ENCODE data around the gene TENM4. TPM values are rescaled to one million over a fixed set of nuclear protein-coding genes. Genes with fewer than 3 reads are reported as not detected.

Gene TENM4
- total and polyA plus RNA-seq, 2 of the 8 experiments (the other 6 are each of a cell fraction or from before 2014, with no cell fraction given): 3.5 to 7.2 TPM

GRCh38 chr11:78638704-78639380, 802.0 kb downstream of the TENM4 start:
- Histone ChIP-seq H3K36me3 (ENCODE audit: control insufficient read depth in 2 of 4, insufficient read depth in 4 of 4, low read length in 3 of 4) (no peaks in the 10 kb centered on the region), H3K23ac (ENCODE audit: insufficient read length) (no peak overlapping the region), H4K8ac (ENCODE audit: extremely low read depth, insufficient read depth, low read length) (no peak overlapping the region), H3K4me3 (ENCODE audit: extremely low read depth in 1 of 4, insufficient read depth in 2 of 4, low read depth in 3 of 4, low read length in 4 of 4) (no peak overlapping the region), H2BK120ac (replicated peaks; ENCODE audit: low read depth, low read length) (no peak overlapping the region), H3K79me2 (ENCODE audit: control insufficient read depth in 1 of 2, insufficient read depth in 2 of 2, low read length in 2 of 2) (no peaks in the 10 kb centered on the region), H2BK15ac (ENCODE audit: low read length) (no peak overlapping the region), H3K4me2 (ENCODE audit: insufficient read depth in 1 of 2, low read depth in 2 of 2, low read length in 2 of 2) (no peak overlapping the region), H4K91ac (replicated peaks; ENCODE audit: insufficient read length, low read length) (no peak overlapping the region), H2BK20ac (ENCODE audit: low read length) (no peak overlapping the region), H2BK12ac (ENCODE audit: low read depth, low read length) (no peak overlapping the region), H3K9me3 (ENCODE audit: insufficient read depth in 2 of 2, low read depth in 1 of 2, low read length in 1 of 2) (peaks cover 0 to 8% of the 10 kb centered on the region in 2 experiments; a peak in 1 of 4 replicates), H4K5ac (ENCODE audit: insufficient read length, low read depth, low read length) (no peak overlapping the region), H3K9ac (replicated peaks in 1 of 4; ENCODE audit: extremely low read depth in 1 of 4, low read depth in 3 of 4, low read length in 3 of 4) (no peak overlapping the region), H3K18ac (ENCODE audit: extremely low read depth, low read length) (no peak overlapping the region), H3K27ac (ENCODE audit: low read depth, low read length) (no peak overlapping the region), H2BK5ac (ENCODE audit: low read depth, low read length) (no peak overlapping the region), H2AK5ac (ENCODE audit: low read depth, low read length) (no peak overlapping the region), H3K56ac (replicated peaks; ENCODE audit: insufficient read length, low read depth, low read length) (no peak overlapping the region), H3K23me2 (ENCODE audit: low read depth, low read length) (no peaks in the 10 kb centered on the region), H4K20me1 (replicated peaks in 1 of 2; ENCODE audit: control insufficient read depth in 1 of 2, insufficient read depth in 2 of 2, low read length in 2 of 2) (no peaks in the 10 kb centered on the region), H3K27me3 (replicated peaks in 1 of 4; ENCODE audit: control insufficient read depth in 3 of 4, extremely low read depth in 1 of 4, insufficient read depth in 3 of 4, low read length in 3 of 4) (no peaks in the 10 kb centered on the region), H3K79me1 (ENCODE audit: low read depth, low read length) (no peaks in the 10 kb centered on the region), H3K4me1 (replicated peaks in 1 of 4; ENCODE audit: control insufficient read depth in 3 of 4, insufficient read depth in 4 of 4, low read length in 3 of 4) (no peaks in the 10 kb centered on the region), H2AFZ (ENCODE audit: low read length) (no peak overlapping the region), H3K4ac (replicated peaks; ENCODE audit: insufficient read length, low read depth, low read length) (no peak overlapping the region), H3K14ac (ENCODE audit: insufficient read length) (no peak overlapping the region)
- no peak for FAIRE-seq
- DNase-seq (ENCODE audit: low read depth in 1 of 2, low spot score in 2 of 2): peak in 1 of 2 experiments; percentile 37
- WGBS, 2 experiments (ENCODE audit: extremely low coverage in 1 of 2, insufficient coverage in 1 of 2, insufficient read length in 1 of 2, insufficient replicate concordance in 2 of 2, low coverage in 1 of 2, low lambda C conversion rate in 2 of 2, missing lambda C conversion rate in 1 of 2): 94% methylated on average over 14 of the region's 26 CpGs; no CpG with 5 or more reads in 1 of the 2 experiments
- CTCF ChIA-PET (ENCODE audit: partially characterized antibody): interaction anchor here (0.6 to 2.0 kb wide), 3 partner anchors 75 to 323 kb away, joined by 3 to 12 read pairs (median 3); no protein-coding TSS in a partner anchor
- POLR2A ChIA-PET (ENCODE audit: partially characterized antibody): no interaction called here
- no peak for TF ChIP-seq EP300 (IDR thresholded peaks at IDR 0.05; ENCODE audit: borderline replicate concordance in 1 of 2, low read depth in 2 of 2, low read length in 2 of 2)
- no peak for TF ChIP-seq RNF2 (IDR thresholded peaks at IDR 0.05; ENCODE audit: borderline replicate concordance, low read depth, low read length, missing control alignments, poor library complexity, severe bottlenecking)
- TF ChIP-seq KDM1A (IDR thresholded peaks at IDR 0.05; ENCODE audit: borderline replicate concordance, low read length): no peak
- no peak for TF ChIP-seq CREB1 (IDR thresholded peaks at IDR 0.05)
- TF ChIP-seq ASH2L (IDR thresholded peaks at IDR 0.05; ENCODE audit: low read length): no peak
- TF ChIP-seq KDM4A (IDR thresholded peaks at IDR 0.05; ENCODE audit: low read depth, low read length, severe bottlenecking): no peak
- TF ChIP-seq NRF1 (IDR thresholded peaks at IDR 0.05; ENCODE audit: low read depth, low read length): no peak
- TF ChIP-seq CHD2 (IDR thresholded peaks at IDR 0.05; ENCODE audit: low read length): no peak
- no peak for TF ChIP-seq BCL11A (IDR thresholded peaks at IDR 0.05; ENCODE audit: low read depth in 2 of 2, low read length in 2 of 2)
- no peak for TF ChIP-seq TBP (IDR thresholded peaks at IDR 0.05; ENCODE audit: low read depth, low read length)
